OCI-LY7 (cell line): ENCODE results near the gene ITPKB. TPM values are rescaled to one million over a fixed set of nuclear protein-coding genes. Genes with fewer than 3 reads are reported as not detected.

ENCODE experiments used
- BruUV-seq: library from RNA; stranded (reverse); fragments of 400-500 nt; replicated peaks from 2 replicates; lab custom pipeline; 2021; lab: Mats Ljungman, UMichigan
- CTCF ChIA-PET: fragments of 300-600 bp; sonication (Branson Sonifier 250); formaldehyde crosslinking; loops from one replicate; lab custom pipeline; 2022; ENCODE audit warnings: antibody characterized with exemption; ENCODE audit not compliant: unreplicated experiment; lab: Charles Lee
- POLR2A ChIA-PET: fragments of 300-600 bp; sonication (Branson Sonifier 250); formaldehyde crosslinking; loops from one replicate; lab custom pipeline; 2022; ENCODE audit warnings: antibody characterized with exemption; lab: Charles Lee
- DNase-seq: peaks from one replicate; pipeline ENCODE4 v3.0.0-alpha.2; 2015; ENCODE audit warnings: low spot score
- H2AFZ ChIP-seq: fragments of 200-600 bp; sonication (generic), shearing (Covaris generic); 2 replicates; pipeline ENCODE4 v1.6.1; 2014; ENCODE audit warnings: mild to moderate bottlenecking, antibody characterized with exemption, low read length, moderate library complexity
- H3K27ac ChIP-seq: fragments of 200-600 bp; sonication (generic); 2 replicates; pipeline ENCODE4 v1.5.1; 2014; ENCODE audit warnings: mixed run types, low read depth, mild to moderate bottlenecking, moderate library complexity, low read length, inconsistent platforms; ENCODE audit not compliant: poor library complexity, severe bottlenecking
- H3K36me3 ChIP-seq: fragments of 200-600 bp; sonication (generic); 2 replicates; pipeline ENCODE4 v1.6.1; 2014; ENCODE audit warnings: mild to moderate bottlenecking, antibody characterized with exemption, low read length, moderate library complexity, mixed read lengths; ENCODE audit not compliant: insufficient read depth
- H3K4me1 ChIP-seq: fragments of 200-600 bp; sonication (generic); 2 replicates; pipeline ENCODE4 v1.5.1; 2014; ENCODE audit warnings: mild to moderate bottlenecking, low read length; ENCODE audit not compliant: insufficient read depth, poor library complexity, severe bottlenecking
- H3K4me2 ChIP-seq: fragments of 200-600 bp; sonication (generic); 2 replicates; pipeline ENCODE4 v1.6.1; 2014; ENCODE audit warnings: mild to moderate bottlenecking, low read length
- H3K4me3 ChIP-seq: fragments of 200-600 bp; sonication (generic); 2 replicates; pipeline ENCODE4 v1.5.1; 2014; ENCODE audit warnings: mild to moderate bottlenecking, low read depth, low read length; ENCODE audit not compliant: poor library complexity, severe bottlenecking
- H3K79me2 ChIP-seq: fragments of 200-600 bp; sonication (generic); 2 replicates; pipeline ENCODE4 v1.6.1; 2016; ENCODE audit warnings: low read depth, mild to moderate bottlenecking, low read length, moderate library complexity, mixed read lengths; ENCODE audit not compliant: insufficient read depth
- H3K9me2 ChIP-seq: fragments of 200-600 bp; sonication (generic); 2 replicates; pipeline ENCODE4 v1.6.1; 2016; ENCODE audit warnings: mild to moderate bottlenecking, low read length, mixed read lengths; ENCODE audit not compliant: insufficient read depth
- H3K9me3 ChIP-seq: fragments of 200-600 bp; sonication (generic); 2 replicates; pipeline ENCODE4 v1.6.1; 2014; ENCODE audit warnings: mild to moderate bottlenecking, mixed run types, low read length, mixed read lengths
- H4K20me1 ChIP-seq: fragments of 200-600 bp; sonication (generic); 2 replicates; pipeline ENCODE4 v1.6.1; 2014; ENCODE audit warnings: mild to moderate bottlenecking, antibody characterized with exemption, low read length, moderate library complexity, mixed read lengths; ENCODE audit not compliant: insufficient read depth
- CTCF ChIP-seq: fragments of 200-600 bp; sonication (generic); conservative IDR thresholded peaks from 2 replicates; pipeline ENCODE4 v1.5.1; 2014; ENCODE audit warnings: mild to moderate bottlenecking, antibody characterized with exemption, low read length, moderate library complexity, mixed read lengths
- EZH2phosphoT487 ChIP-seq: fragments of 200-600 bp; sonication (generic); IDR thresholded peaks from 2 replicates; pipeline ENCODE4 v1.6.1; 2018; ENCODE audit warnings: low read depth, borderline replicate concordance, mild to moderate bottlenecking, mixed run types, antibody characterized with exemption, low read length, moderate library complexity, mixed read lengths
- intact Hi-C: fragments of 100-400 bp; cut with micrococcal nuclease; formaldehyde crosslinking; loops from one replicate; pipeline ENCODE4 v1.10.0; 2022; ENCODE audit not compliant: unreplicated experiment
- total RNA-seq, 2 experiments: library from RNA; depleted of rRNA in 1 of 2; stranded (reverse); fragments of >200 nt in 1 of 2; shearing (Covaris generic) in 1 of 2; gene quantifications; 2 replicates each; pipeline ENCODE4 v1.2.3, GENCODE V29; 2014 to 2022

Gene ITPKB
- total RNA-seq, 2 experiments from 2014 or later, result 20.5 to 33.3 TPM

GRCh38 chr1:226787071-226787470 is 48.0 kb upstream of the ITPKB start:
- Histone ChIP-seq H3K27ac (no peak overlapping the region), H3K9me2 (no peaks in the 10 kb centered on the region), H3K4me2 (no peak overlapping the region), H3K9me3 (no peaks in the 10 kb centered on the region), H2AFZ (no peak overlapping the region), H3K4me3 (no peak overlapping the region), H3K36me3 (no peaks in the 10 kb centered on the region), H3K4me1 (no peaks in the 10 kb centered on the region), H3K79me2 (no peaks in the 10 kb centered on the region), H4K20me1 (no peaks in the 10 kb centered on the region)
- CTCF ChIA-PET, result no interaction called here
- DNase-seq, result no peak
- BruUV-seq, result no TSS peak
- intact Hi-C loops, result no loop called here
- TF ChIP-seq CTCF, result no peak
- no peak for TF ChIP-seq EZH2phosphoT487
- POLR2A ChIA-PET, result interaction anchor here (0.6 kb wide), 1 partner anchor 9 kb away, joined by 3 read pairs; no protein-coding TSS in a partner anchor

GRCh38 chr1:226786550-226786949 is 47.5 kb upstream of the ITPKB start:
- no peaks in the 10 kb centered on the region for H3K79me2 ChIP-seq
- ChIA-PET CTCF (no interaction called here), POLR2A (interaction anchor here (0.6 to 1.6 kb wide), 2 partner anchors 8 to 9 kb away, joined by 3 to 9 read pairs; no protein-coding TSS in a partner anchor)
- H3K4me2 ChIP-seq, result no peak overlapping the region
- TF ChIP-seq CTCF (no peak), EZH2phosphoT487 (no peak)
- no peak overlapping the region for H3K4me3 ChIP-seq
- H3K9me3 ChIP-seq, result no peaks in the 10 kb centered on the region
- no peak for DNase-seq
- H3K4me1 ChIP-seq, result no peaks in the 10 kb centered on the region
- H3K27ac ChIP-seq, result no peak overlapping the region
- intact Hi-C loops, result no loop called here
- BruUV-seq, result no TSS peak
- no peaks in the 10 kb centered on the region for H3K36me3 ChIP-seq
- H4K20me1 ChIP-seq, result no peaks in the 10 kb centered on the region
- H2AFZ ChIP-seq, result no peak overlapping the region
- H3K9me2 ChIP-seq, result no peaks in the 10 kb centered on the region

GRCh38 chr1:226785805-226786204 is 46.7 kb upstream of the ITPKB start:
- POLR2A ChIA-PET, result interaction anchor here (0.6 to 1.6 kb wide), 2 partner anchors 8 to 136 kb away, joined by 4 to 9 read pairs; no protein-coding TSS in a partner anchor
- TF ChIP-seq EZH2phosphoT487, result no peak
- TF ChIP-seq CTCF, result no peak
- no peak overlapping the region for H3K4me2 ChIP-seq
- H3K79me2 ChIP-seq, result no peaks in the 10 kb centered on the region
- H3K9me3 ChIP-seq, result no peaks in the 10 kb centered on the region
- no peak overlapping the region for H3K4me3 ChIP-seq
- H3K27ac ChIP-seq, result no peak overlapping the region
- H3K4me1 ChIP-seq, result no peaks in the 10 kb centered on the region
- H3K9me2 ChIP-seq, result no peaks in the 10 kb centered on the region
- no peaks in the 10 kb centered on the region for H3K36me3 ChIP-seq
- CTCF ChIA-PET, result no interaction called here
- intact Hi-C loops, result no loop called here
- no peak for DNase-seq
- BruUV-seq, result no TSS peak
- H2AFZ ChIP-seq, result no peak overlapping the region
- H4K20me1 ChIP-seq, result no peaks in the 10 kb centered on the region
